ENCODE measurements around the gene PDRG1.

GRCh38 chr20:31915491-31916280 is 36.2 kb downstream of the PDRG1 start:
- no peak for TF ChIP-seq EZH2 (IDR thresholded peaks at IDR 0.05; ENCODE audit: borderline replicate concordance, low read depth, low read length, severe bottlenecking)
- no peak for TF ChIP-seq CTCF (IDR thresholded peaks at IDR 0.05; ENCODE audit: extremely low read depth in 1 of 2, insufficient read depth in 1 of 2, low read depth in 1 of 2, low read length in 2 of 2)
- no peak for TF ChIP-seq POLR2A (IDR thresholded peaks at IDR 0.05; ENCODE audit: low read depth, low read length)
- TF ChIP-seq JUN (IDR thresholded peaks at IDR 0.05; ENCODE audit: borderline replicate concordance, insufficient read depth, insufficient read length, low read depth) = no peak
- TF ChIP-seq FOS (IDR thresholded peaks at IDR 0.05; ENCODE audit: borderline replicate concordance, insufficient read depth, low read length) = no peak
- TF ChIP-seq POLR2AphosphoS5 (IDR thresholded peaks at IDR 0.05; ENCODE audit: insufficient read depth, low read depth, low read length) = no peak
